H1 (cell line): Measurements from ENCODE around the gene CACNB2. TPM values are rescaled to one million over a fixed set of nuclear protein-coding genes. Genes with fewer than 3 reads are reported as not detected.

Source experiments
- CTCF ChIA-PET: fragments of 300-600 bp; sonication (Branson Sonifier 250); formaldehyde crosslinking; loops from one replicate; lab custom pipeline; 2021; ENCODE audit not compliant: partially characterized antibody; lab: Charles Lee
- POLR2A ChIA-PET: fragments of 300-600 bp; sonication (Branson Sonifier 250); formaldehyde crosslinking; loops from one replicate; lab custom pipeline; 2021; ENCODE audit warnings: inconsistent platforms; ENCODE audit not compliant: partially characterized antibody; lab: Charles Lee
- DNase-seq, 2 experiments: peaks; one replicate each; pipeline versions ENCODE4 v3.0.0 to v3.0.0-alpha.2; 2010 to 2022; ENCODE audit warnings: low spot score in 2 of 2, low read depth in 1 of 2, mixed read lengths in 1 of 2
- FAIRE-seq: peaks from 2 replicates; lab custom pipeline; 2011; peaks lifted over from hg19 to GRCh38; lab: Jason Lieb, UNC
- H2AFZ ChIP-seq: 2 replicates; pipeline ENCODE4 v1.8.1; 2012; ENCODE audit warnings: low read length, inconsistent platforms
- H2AK5ac ChIP-seq: 2 replicates; pipeline ENCODE4 v1.6.1; 2013; ENCODE audit warnings: low read depth, low read length
- H2BK120ac ChIP-seq: replicated peaks from 2 replicates; pipeline ENCODE3; 2013; ENCODE audit warnings: low read depth, low read length, inconsistent platforms
- H2BK12ac ChIP-seq: 2 replicates; pipeline ENCODE4 v1.6.1; 2013; ENCODE audit warnings: low read depth, low read length
- H2BK15ac ChIP-seq: 2 replicates; pipeline ENCODE4 v1.6.1; 2013; ENCODE audit warnings: low read length
- H2BK20ac ChIP-seq: 2 replicates; pipeline ENCODE4 v1.6.1; 2013; ENCODE audit warnings: low read length
- H2BK5ac ChIP-seq: 2 replicates; pipeline ENCODE4 v1.6.1; 2013; ENCODE audit warnings: low read depth, low read length
- H3K14ac ChIP-seq: 2 replicates; pipeline ENCODE4 v1.6.1; 2013; ENCODE audit warnings: inconsistent platforms; ENCODE audit not compliant: insufficient read length
- H3K18ac ChIP-seq: 2 replicates; pipeline ENCODE4 v1.6.1; 2013; ENCODE audit warnings: low read length; ENCODE audit errors: extremely low read depth
- H3K23ac ChIP-seq: 2 replicates; pipeline ENCODE4 v1.6.1; 2013; ENCODE audit warnings: inconsistent platforms; ENCODE audit not compliant: insufficient read length
- H3K23me2 ChIP-seq: 2 replicates; pipeline ENCODE4 v1.6.1; 2013; ENCODE audit warnings: low read depth, low read length
- H3K27ac ChIP-seq: 2 replicates; pipeline ENCODE4 v1.6.1; 2011; ENCODE audit warnings: low read depth, low read length, inconsistent platforms
- H3K27me3 ChIP-seq, 4 experiments: replicated peaks in 1 of 4; 1 replicate in 1 of 4; 2 replicates in 3 of 4; pipeline versions ENCODE4 v1.6.1 to v1.8.1; 2011 to 2013; ENCODE audit warnings: low read length in 3 of 4, mild to moderate bottlenecking in 3 of 4, inconsistent platforms in 2 of 4, mixed read lengths in 2 of 4, moderate library complexity in 1 of 4; ENCODE audit not compliant: control insufficient read depth in 3 of 4, insufficient read depth in 3 of 4; ENCODE audit errors: extremely low read depth in 1 of 4
- H3K36me3 ChIP-seq, 4 experiments: 2 replicates each; pipeline versions ENCODE4 v1.6.1 to v1.8.1; 2011 to 2013; ENCODE audit warnings: mild to moderate bottlenecking in 4 of 4, low read length in 3 of 4, moderate library complexity in 2 of 4, control low read depth in 1 of 4, inconsistent platforms in 1 of 4; ENCODE audit not compliant: insufficient read depth in 4 of 4, control insufficient read depth in 2 of 4
- H3K4ac ChIP-seq: replicated peaks from 2 replicates; pipeline ENCODE3; 2013; ENCODE audit warnings: low read length, low read depth, mixed read lengths, inconsistent platforms; ENCODE audit not compliant: insufficient read length
- H3K4me1 ChIP-seq, 4 experiments: replicated peaks in 1 of 4; 1 replicate in 1 of 4; 2 replicates in 3 of 4; pipeline versions ENCODE4 v1.6.1 to v1.8.1; 2011 to 2013; ENCODE audit warnings: low read length in 3 of 4, inconsistent platforms in 2 of 4, mixed read lengths in 1 of 4; ENCODE audit not compliant: insufficient read depth in 4 of 4, control insufficient read depth in 3 of 4
- H3K4me2 ChIP-seq, 2 experiments: 2 replicates each; pipeline versions ENCODE4 v1.6.1 to v1.8.1; 2011 to 2013; ENCODE audit warnings: low read depth in 2 of 2, low read length in 2 of 2, control low read depth in 1 of 2, inconsistent platforms in 1 of 2, mild to moderate bottlenecking in 1 of 2; ENCODE audit not compliant: insufficient read depth in 1 of 2
- H3K4me3 ChIP-seq, 4 experiments: fragments of 200-600, 300-600 bp in 1 of 4; sonication (generic), shearing (Covaris generic), sonication (Bioruptor Twin) in 1 of 4; 2 replicates each; pipeline versions ENCODE4 v1.5.1 to v1.8.1; 2011 to 2016; ENCODE audit warnings: low read length in 4 of 4, low read depth in 3 of 4, control low read depth in 2 of 4, inconsistent platforms in 2 of 4, mild to moderate bottlenecking in 2 of 4, mixed read lengths in 1 of 4, moderate library complexity in 1 of 4; ENCODE audit not compliant: insufficient read depth in 2 of 4; ENCODE audit errors: extremely low read depth in 1 of 4
- H3K56ac ChIP-seq: replicated peaks from 2 replicates; pipeline ENCODE3; 2013; ENCODE audit warnings: low read depth, mild to moderate bottlenecking, mixed read lengths, low read length, inconsistent platforms; ENCODE audit not compliant: insufficient read length
- H3K79me1 ChIP-seq: 2 replicates; pipeline ENCODE4 v1.6.1; 2013; ENCODE audit warnings: low read depth, low read length, control low read depth
- H3K79me2 ChIP-seq, 2 experiments: 2 replicates each; pipeline versions ENCODE4 v1.6.1 to v1.8.1; 2012 to 2013; ENCODE audit warnings: low read length in 2 of 2, mild to moderate bottlenecking in 2 of 2, inconsistent platforms in 1 of 2; ENCODE audit not compliant: insufficient read depth in 2 of 2, control insufficient read depth in 1 of 2
- H3K9ac ChIP-seq, 4 experiments: replicated peaks in 1 of 4; 1 replicate in 1 of 4; 2 replicates in 3 of 4; pipeline versions ENCODE4 v1.6.1 to v1.8.1; 2011 to 2013; ENCODE audit warnings: low read depth in 3 of 4, low read length in 3 of 4, control low read depth in 2 of 4, mild to moderate bottlenecking in 2 of 4, moderate library complexity in 2 of 4, inconsistent platforms in 1 of 4; ENCODE audit errors: extremely low read depth in 1 of 4
- H3K9me3 ChIP-seq, 2 experiments: 2 replicates each; pipeline versions ENCODE4 v1.6.1 to v1.8.1; 2012 to 2013; ENCODE audit warnings: mild to moderate bottlenecking in 2 of 2, moderate library complexity in 2 of 2, control low read depth in 1 of 2, inconsistent platforms in 1 of 2, low read depth in 1 of 2, low read length in 1 of 2, mixed read lengths in 1 of 2; ENCODE audit not compliant: insufficient read depth in 2 of 2
- H4K20me1 ChIP-seq, 2 experiments: replicated peaks in 1 of 2; 2 replicates each; pipeline versions ENCODE3 to v1.8.1; 2011 to 2013; ENCODE audit warnings: inconsistent platforms in 2 of 2, low read length in 2 of 2, mild to moderate bottlenecking in 1 of 2; ENCODE audit not compliant: insufficient read depth in 2 of 2, control insufficient read depth in 1 of 2
- H4K5ac ChIP-seq: 2 replicates; pipeline ENCODE4 v1.6.1; 2013; ENCODE audit warnings: low read length, low read depth, mixed read lengths, inconsistent platforms; ENCODE audit not compliant: insufficient read length
- H4K8ac ChIP-seq: 2 replicates; pipeline ENCODE4 v1.8.0; 2013; ENCODE audit warnings: mild to moderate bottlenecking, moderate library complexity, low read length, inconsistent platforms; ENCODE audit not compliant: insufficient read depth; ENCODE audit errors: extremely low read depth
- H4K91ac ChIP-seq: replicated peaks from 2 replicates; pipeline ENCODE3; 2013; ENCODE audit warnings: low read length, mixed read lengths, inconsistent platforms; ENCODE audit not compliant: insufficient read length
- CBX8 ChIP-seq: fragments of 300-800, 300-1000 bp; sonication (generic); IDR thresholded peaks from 2 replicates; pipeline ENCODE4 v1.7.1; 2016; ENCODE audit warnings: low read depth, low read length, borderline replicate concordance
- CHD1 ChIP-seq: IDR thresholded peaks from 2 replicates; pipeline ENCODE4 v1.6.1; 2012; ENCODE audit warnings: low read depth, low read length, improper control_type of control experiment
- FOSL1 ChIP-seq: IDR thresholded peaks from 2 replicates; pipeline ENCODE4 v1.6.1; 2011; ENCODE audit warnings: mild to moderate bottlenecking, low read depth, low read length, moderate library complexity; ENCODE audit not compliant: insufficient read depth
- RNF2 ChIP-seq: fragments of 200-900, 300-1000 bp; sonication (generic); IDR thresholded peaks from 2 replicates; pipeline ENCODE4 v1.7.1; 2016; ENCODE audit warnings: borderline replicate concordance, low read depth, mild to moderate bottlenecking, antibody characterized with exemption, low read length; ENCODE audit not compliant: poor library complexity, severe bottlenecking; ENCODE audit errors: missing control alignments
- TAF1 ChIP-seq: IDR thresholded peaks from 2 replicates; pipeline ENCODE4 v1.6.1; 2011; ENCODE audit warnings: mild to moderate bottlenecking, low read depth, low read length
- WGBS, 2 experiments: shearing (Covaris generic) in 1 of 2; methylation state at CpG; one replicate each; pipeline versions ENCODE4 v1.1.6 to v1.1.7; 2013 to 2015; ENCODE audit warnings: low lambda C conversion rate in 2 of 2, mixed read lengths in 2 of 2, inconsistent platforms in 1 of 2, low coverage in 1 of 2, missing lambda C conversion rate in 1 of 2; ENCODE audit not compliant: insufficient replicate concordance in 2 of 2, insufficient coverage in 1 of 2, insufficient read length in 1 of 2; ENCODE audit errors: extremely low coverage in 1 of 2, missing lambda C conversion rate in 1 of 2; 5-methylcytosine and 5-hydroxymethylcytosine counted together
- polyA plus RNA-seq, 7 experiments: library from polyadenylated mRNA; depleted of rRNA in 3 of 7; stranded (reverse) in 5 of 7; unstranded in 2 of 7; fragments of >200 nt in 5 of 7; fragments of 200-250 nt in 2 of 7; gene quantifications; 1 replicate in 5 of 7; 2 replicates in 1 of 7; 4 replicates in 1 of 7; pipeline versions ENCODE4 v1.2.1 to v1.2.3, GENCODE V29; 2011 to 2013; ENCODE audit warnings: missing spikeins in 2 of 7, mixed read lengths in 2 of 7
- total RNA-seq: library from RNA; stranded (reverse); fragmentation: NEBNext Ultra II Directional; extraction: Animal tissue kit (Norgen Biotek cat#: 25700); gene quantifications from 2 replicates; pipeline ENCODE4 v1.2.1, GENCODE V29; 2021
- TF ChIP-seq, protein P1 (sequence below): IDR thresholded peaks from 2 replicates; pipeline ENCODE4 v1.6.1; 2012; ENCODE audit warnings: low read length, inconsistent platforms

Gene CACNB2
- total and polyA plus RNA-seq, 2 of the 8 experiments (the other 6 are each of a cell fraction or from before 2014, with no cell fraction given) = 2.4 to 3.2 TPM

- H3K23ac ChIP-seq = no peak overlapping the region
- no peaks in the 10 kb centered on the region for H3K9me3 ChIP-seq
- H3K79me1 ChIP-seq = peaks cover 4% of the 10 kb centered on the region; the same call in 1 of the 2 replicates
- no peak overlapping the region for H2BK15ac ChIP-seq
- ChIA-PET CTCF (no interaction called here), POLR2A (no interaction called here)
- no peak overlapping the region for H3K9ac ChIP-seq
- FAIRE-seq (no peak), DNase-seq (no peak)
- WGBS, 2 experiments = 86% methylated on average over 7 of the region's 7 CpGs; no CpG with 5 or more reads in 1 of the 2 experiments
- no peak overlapping the region for H2BK5ac ChIP-seq
- H3K18ac ChIP-seq = no peak overlapping the region
- H3K14ac ChIP-seq = no peak overlapping the region
- H3K36me3 ChIP-seq = no peaks in the 10 kb centered on the region
- no peak overlapping the region for H2BK20ac ChIP-seq
- no peaks in the 10 kb centered on the region for H3K79me2 ChIP-seq
- H2AFZ ChIP-seq = no peak overlapping the region
- H3K4me2 ChIP-seq = no peak overlapping the region
- H3K27ac ChIP-seq = no peak overlapping the region
- H3K4me1 ChIP-seq = no peaks in the 10 kb centered on the region
- H3K56ac ChIP-seq = no peak overlapping the region
- H4K8ac ChIP-seq = no peak overlapping the region
- H3K23me2 ChIP-seq = no peaks in the 10 kb centered on the region
- H4K20me1 ChIP-seq = no peaks in the 10 kb centered on the region
- H3K27me3 ChIP-seq = no peaks in the 10 kb centered on the region
- no peak overlapping the region for H3K4ac ChIP-seq
- no peak for TF ChIP-seq RNF2
- TF ChIP-seq CHD1 = no peak
- no peak for TF ChIP-seq CBX8
- TF ChIP-seq FOSL1 = no peak
- no peak for TF ChIP-seq TAF1
- TF ChIP-seq, protein P1, sequence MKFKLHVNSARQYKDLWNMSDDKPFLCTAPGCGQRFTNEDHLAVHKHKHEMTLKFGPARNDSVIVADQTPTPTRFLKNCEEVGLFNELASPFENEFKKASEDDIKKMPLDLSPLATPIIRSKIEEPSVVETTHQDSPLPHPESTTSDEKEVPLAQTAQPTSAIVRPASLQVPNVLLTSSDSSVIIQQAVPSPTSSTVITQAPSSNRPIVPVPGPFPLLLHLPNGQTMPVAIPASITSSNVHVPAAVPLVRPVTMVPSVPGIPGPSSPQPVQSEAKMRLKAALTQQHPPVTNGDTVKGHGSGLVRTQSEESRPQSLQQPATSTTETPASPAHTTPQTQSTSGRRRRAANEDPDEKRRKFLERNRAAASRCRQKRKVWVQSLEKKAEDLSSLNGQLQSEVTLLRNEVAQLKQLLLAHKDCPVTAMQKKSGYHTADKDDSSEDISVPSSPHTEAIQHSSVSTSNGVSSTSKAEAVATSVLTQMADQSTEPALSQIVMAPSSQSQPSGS = no peak
- H3K4me3 ChIP-seq = no peak overlapping the region
- no peak overlapping the region for H2BK12ac ChIP-seq
- no peak overlapping the region for H2AK5ac ChIP-seq
- H2BK120ac ChIP-seq = no peak overlapping the region
- H4K5ac ChIP-seq = no peak overlapping the region
- no peak overlapping the region for H4K91ac ChIP-seq
These were observed 21.9 kb downstream of the CACNB2 start for GRCh38 chr10:18162021-18162627.
